Measurements from ENCODE around the gene MAP4K4.

The MAP4K4 gene

DNA sequence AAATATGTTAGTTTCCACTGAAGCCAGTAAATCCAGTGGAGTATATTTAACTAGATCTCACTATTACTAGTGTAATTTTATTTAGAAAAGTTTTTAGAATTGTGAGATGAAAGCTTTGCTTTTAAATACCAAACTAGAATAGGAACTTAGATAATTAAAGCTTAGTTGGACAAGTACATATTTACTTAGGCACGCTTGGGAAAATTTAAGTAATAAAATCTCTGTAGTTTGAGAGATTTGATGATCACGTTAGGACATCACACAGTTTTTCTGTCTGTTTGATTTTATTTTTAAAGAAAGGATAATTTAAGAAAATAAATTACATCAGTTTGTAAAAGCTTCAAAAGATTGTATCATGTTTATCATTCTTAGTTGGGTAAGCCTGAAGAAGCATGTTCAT lies 153.5 kb downstream of the MAP4K4 start:
- Histone ChIP-seq H3K27me3 (replicated peaks; ENCODE audit: control insufficient read depth, insufficient read depth, low read length) (no peaks in the 10 kb centered on the region), H3K36me3 (ENCODE audit: control insufficient read depth, insufficient read depth, low read length) (no peaks in the 10 kb centered on the region), H3K4me3 (replicated peaks; ENCODE audit: low read depth, low read length) (no peak overlapping the region)
- TF ChIP-seq, protein P1, sequence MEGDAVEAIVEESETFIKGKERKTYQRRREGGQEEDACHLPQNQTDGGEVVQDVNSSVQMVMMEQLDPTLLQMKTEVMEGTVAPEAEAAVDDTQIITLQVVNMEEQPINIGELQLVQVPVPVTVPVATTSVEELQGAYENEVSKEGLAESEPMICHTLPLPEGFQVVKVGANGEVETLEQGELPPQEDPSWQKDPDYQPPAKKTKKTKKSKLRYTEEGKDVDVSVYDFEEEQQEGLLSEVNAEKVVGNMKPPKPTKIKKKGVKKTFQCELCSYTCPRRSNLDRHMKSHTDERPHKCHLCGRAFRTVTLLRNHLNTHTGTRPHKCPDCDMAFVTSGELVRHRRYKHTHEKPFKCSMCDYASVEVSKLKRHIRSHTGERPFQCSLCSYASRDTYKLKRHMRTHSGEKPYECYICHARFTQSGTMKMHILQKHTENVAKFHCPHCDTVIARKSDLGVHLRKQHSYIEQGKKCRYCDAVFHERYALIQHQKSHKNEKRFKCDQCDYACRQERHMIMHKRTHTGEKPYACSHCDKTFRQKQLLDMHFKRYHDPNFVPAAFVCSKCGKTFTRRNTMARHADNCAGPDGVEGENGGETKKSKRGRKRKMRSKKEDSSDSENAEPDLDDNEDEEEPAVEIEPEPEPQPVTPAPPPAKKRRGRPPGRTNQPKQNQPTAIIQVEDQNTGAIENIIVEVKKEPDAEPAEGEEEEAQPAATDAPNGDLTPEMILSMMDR (IDR thresholded peaks at IDR 0.05; ENCODE audit: insufficient read depth, low read length, poor library complexity, severe bottlenecking), result no peak
- DNase-seq (ENCODE audit: extremely low read depth, insufficient read length), result no peak

DNA sequence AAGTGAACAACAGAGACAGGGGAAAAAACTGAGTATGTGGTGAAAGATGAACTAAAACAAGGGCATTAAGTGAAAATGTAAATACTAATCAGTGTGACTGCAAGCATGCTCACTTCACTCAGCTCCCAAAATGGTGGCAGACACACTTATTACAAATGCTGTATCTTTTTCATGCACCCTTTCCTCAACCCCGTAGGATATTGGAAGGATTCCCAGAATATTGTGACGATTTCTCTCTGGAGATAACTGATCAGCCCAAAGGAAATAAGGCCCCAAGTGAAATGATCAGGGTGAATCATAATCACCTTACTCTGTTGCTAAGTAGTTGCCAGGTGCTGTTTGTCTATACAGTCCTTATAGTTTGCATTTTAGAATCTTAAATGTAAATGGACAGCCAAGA lies 155.3 kb downstream of the MAP4K4 start:
- H3K4me3 ChIP-seq (replicated peaks; ENCODE audit: low read depth, low read length), result no peak overlapping the region
- H3K27me3 ChIP-seq (replicated peaks; ENCODE audit: control insufficient read depth, insufficient read depth, low read length), result no peaks in the 10 kb centered on the region
- TF ChIP-seq, protein P1 (IDR thresholded peaks at IDR 0.05; ENCODE audit: insufficient read depth, low read length, poor library complexity, severe bottlenecking), result no peak
- H3K36me3 ChIP-seq (ENCODE audit: control insufficient read depth, insufficient read depth, low read length), result no peaks in the 10 kb centered on the region
- no peak for DNase-seq (ENCODE audit: extremely low read depth, insufficient read length)

DNA sequence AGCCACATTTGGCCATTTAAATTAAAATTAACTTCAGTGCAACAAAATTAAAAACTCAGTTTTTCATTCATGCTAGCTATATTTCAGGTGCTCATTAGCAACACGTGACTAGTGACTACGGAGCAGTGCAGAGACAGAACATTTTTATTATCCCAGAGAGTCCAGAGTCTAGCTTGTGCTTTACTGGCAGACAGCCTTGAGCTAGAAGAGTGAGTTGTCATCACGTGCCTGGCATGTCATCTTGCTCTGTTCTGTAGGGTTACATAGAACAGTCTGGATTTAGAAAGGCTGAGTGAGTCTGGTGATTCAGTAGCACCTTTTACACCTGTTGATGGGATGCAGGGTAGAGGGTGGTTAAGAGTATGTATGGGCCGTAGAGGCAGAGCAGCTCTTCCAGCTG lies 157.4 kb downstream of the MAP4K4 start:
- DNase-seq (ENCODE audit: extremely low read depth, insufficient read length), result no peak
- no peak overlapping the region for H3K4me3 ChIP-seq (replicated peaks; ENCODE audit: low read depth, low read length)
- no peaks in the 10 kb centered on the region for H3K36me3 ChIP-seq (ENCODE audit: control insufficient read depth, insufficient read depth, low read length)
- TF ChIP-seq, protein P1 (IDR thresholded peaks at IDR 0.05; ENCODE audit: insufficient read depth, low read length, poor library complexity, severe bottlenecking), result no peak
- H3K27me3 ChIP-seq (replicated peaks; ENCODE audit: control insufficient read depth, insufficient read depth, low read length), result no peaks in the 10 kb centered on the region

DNA sequence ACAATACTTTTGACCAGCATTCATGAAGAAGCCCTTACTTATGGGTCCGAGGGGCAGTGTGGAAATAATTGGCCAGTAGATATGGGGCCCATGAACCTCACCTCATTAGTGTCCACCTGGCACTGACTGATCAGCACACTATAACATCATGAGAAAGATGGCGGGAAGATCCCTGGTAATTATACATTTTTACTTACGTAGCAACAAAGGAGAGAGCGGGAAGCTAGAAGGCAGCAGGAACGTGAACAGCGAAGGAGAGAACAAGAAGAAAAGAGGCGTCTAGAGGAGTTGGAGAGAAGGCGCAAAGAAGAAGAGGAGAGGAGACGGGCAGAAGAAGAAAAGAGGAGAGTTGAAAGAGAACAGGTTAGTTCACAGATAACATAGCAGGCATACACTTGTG lies 158.3 kb downstream of the MAP4K4 start:
- Histone ChIP-seq H3K27me3 (replicated peaks; ENCODE audit: control insufficient read depth, insufficient read depth, low read length) (no peaks in the 10 kb centered on the region), H3K4me3 (replicated peaks; ENCODE audit: low read depth, low read length) (no peak overlapping the region), H3K36me3 (ENCODE audit: control insufficient read depth, insufficient read depth, low read length) (no peaks in the 10 kb centered on the region)
- TF ChIP-seq, protein P1 (IDR thresholded peaks at IDR 0.05; ENCODE audit: insufficient read depth, low read length, poor library complexity, severe bottlenecking), result no peak
- DNase-seq (ENCODE audit: extremely low read depth, insufficient read length), result no peak

DNA sequence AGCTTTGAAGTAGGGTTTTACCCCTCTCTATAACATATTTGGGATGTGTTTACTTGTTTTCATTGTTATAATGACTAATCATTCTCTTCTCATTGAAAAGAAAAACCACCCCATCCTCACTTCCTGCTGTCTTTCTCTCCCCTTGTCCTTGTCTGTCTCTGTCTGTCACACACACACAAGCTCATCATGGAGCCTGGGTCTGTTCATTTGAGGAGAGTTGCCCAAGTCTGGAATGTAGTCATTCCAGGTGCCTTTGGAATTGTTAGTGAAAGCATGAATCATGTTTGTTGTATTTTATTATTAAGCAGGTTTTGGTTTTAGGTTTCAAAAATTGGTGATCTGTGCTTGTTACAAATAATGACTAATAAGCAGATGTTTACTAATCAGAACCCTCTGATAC lies 160.7 kb downstream of the MAP4K4 start:
- TF ChIP-seq, protein P1 (IDR thresholded peaks at IDR 0.05; ENCODE audit: insufficient read depth, low read length, poor library complexity, severe bottlenecking), result no peak
- H3K4me3 ChIP-seq (replicated peaks; ENCODE audit: low read depth, low read length), result no peak overlapping the region
- H3K27me3 ChIP-seq (replicated peaks; ENCODE audit: control insufficient read depth, insufficient read depth, low read length), result no peaks in the 10 kb centered on the region
- no peaks in the 10 kb centered on the region for H3K36me3 ChIP-seq (ENCODE audit: control insufficient read depth, insufficient read depth, low read length)
- DNase-seq (ENCODE audit: extremely low read depth, insufficient read length), result no peak

DNA sequence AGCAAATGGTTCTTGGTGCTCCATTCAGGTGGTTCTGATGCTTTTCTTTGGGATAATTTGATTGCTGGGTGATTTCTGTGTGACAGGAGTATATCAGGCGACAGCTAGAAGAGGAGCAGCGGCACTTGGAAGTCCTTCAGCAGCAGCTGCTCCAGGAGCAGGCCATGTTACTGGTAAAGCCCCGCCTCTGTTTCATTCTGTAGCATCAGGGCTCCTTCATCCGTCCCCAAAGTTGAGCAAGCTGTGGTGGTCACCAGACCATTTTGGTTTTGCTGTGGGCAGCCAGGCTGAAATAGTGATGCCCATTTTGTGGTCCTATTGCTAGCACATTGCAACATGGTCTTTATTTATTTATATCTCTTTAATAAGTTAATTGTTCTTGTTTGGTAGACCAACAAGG lies 161.4 kb downstream of the MAP4K4 start:
- no peak for DNase-seq (ENCODE audit: extremely low read depth, insufficient read length)
- Histone ChIP-seq H3K4me3 (replicated peaks; ENCODE audit: low read depth, low read length) (no peak overlapping the region), H3K36me3 (ENCODE audit: control insufficient read depth, insufficient read depth, low read length) (no peaks in the 10 kb centered on the region), H3K27me3 (replicated peaks; ENCODE audit: control insufficient read depth, insufficient read depth, low read length) (no peaks in the 10 kb centered on the region)
- TF ChIP-seq, protein P1 (IDR thresholded peaks at IDR 0.05; ENCODE audit: insufficient read depth, low read length, poor library complexity, severe bottlenecking), result no peak
